HFF-Myc (cell line): ENCODE data around the gene TSC22D3.

ENCODE experiments used
- DNase-seq: peaks from one replicate; pipeline ENCODE4 v3.0.0-alpha.2; 2011; ENCODE audit warnings: low read depth; ENCODE audit errors: extremely low read depth
- H3K4me3 ChIP-seq: replicated peaks from 2 replicates; pipeline ENCODE4 v1.5.1; 2011; ENCODE audit warnings: low read depth, mild to moderate bottlenecking, control low read depth, low read length
- TF ChIP-seq, protein P1 (sequence below): IDR thresholded peaks from 2 replicates; pipeline ENCODE4 v1.5.1; 2012; ENCODE audit warnings: mild to moderate bottlenecking, low read depth, low read length, control low read depth; ENCODE audit errors: missing control alignments

The TSC22D3 gene

DNA sequence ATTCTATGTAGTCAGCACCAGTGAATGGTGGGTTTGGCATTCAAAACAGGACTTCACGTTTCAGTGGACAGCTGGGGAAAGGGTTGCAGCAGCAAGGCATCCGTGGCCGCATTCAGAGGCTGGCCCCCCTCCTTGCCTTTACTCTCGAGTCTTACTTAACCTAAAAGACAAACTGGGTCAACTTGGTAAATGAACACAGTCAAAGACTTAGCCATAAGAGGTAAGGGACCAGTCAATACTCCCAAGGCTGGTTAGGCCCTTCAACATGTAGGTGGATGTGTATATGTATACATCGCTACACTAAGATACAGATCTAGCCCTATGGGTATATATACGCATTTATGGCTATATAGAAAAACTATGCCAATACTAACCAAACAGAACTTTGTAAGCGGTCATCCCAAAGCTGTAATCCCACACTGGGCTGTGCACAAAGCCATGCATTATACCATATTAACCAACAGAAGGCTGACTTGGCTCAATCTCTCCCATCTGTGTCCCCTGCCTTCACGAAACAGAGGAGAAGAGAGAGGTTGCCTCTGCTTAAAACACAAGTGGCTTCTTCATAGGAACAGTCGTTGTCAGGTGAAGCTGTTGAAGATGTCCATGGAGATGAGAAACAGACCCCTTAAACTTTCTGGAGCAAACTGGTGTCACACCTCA, 61.9 kb downstream of the TSC22D3 start:
- no peak overlapping the region for H3K4me3 ChIP-seq
- DNase-seq, result no peak
- TF ChIP-seq, protein P1, sequence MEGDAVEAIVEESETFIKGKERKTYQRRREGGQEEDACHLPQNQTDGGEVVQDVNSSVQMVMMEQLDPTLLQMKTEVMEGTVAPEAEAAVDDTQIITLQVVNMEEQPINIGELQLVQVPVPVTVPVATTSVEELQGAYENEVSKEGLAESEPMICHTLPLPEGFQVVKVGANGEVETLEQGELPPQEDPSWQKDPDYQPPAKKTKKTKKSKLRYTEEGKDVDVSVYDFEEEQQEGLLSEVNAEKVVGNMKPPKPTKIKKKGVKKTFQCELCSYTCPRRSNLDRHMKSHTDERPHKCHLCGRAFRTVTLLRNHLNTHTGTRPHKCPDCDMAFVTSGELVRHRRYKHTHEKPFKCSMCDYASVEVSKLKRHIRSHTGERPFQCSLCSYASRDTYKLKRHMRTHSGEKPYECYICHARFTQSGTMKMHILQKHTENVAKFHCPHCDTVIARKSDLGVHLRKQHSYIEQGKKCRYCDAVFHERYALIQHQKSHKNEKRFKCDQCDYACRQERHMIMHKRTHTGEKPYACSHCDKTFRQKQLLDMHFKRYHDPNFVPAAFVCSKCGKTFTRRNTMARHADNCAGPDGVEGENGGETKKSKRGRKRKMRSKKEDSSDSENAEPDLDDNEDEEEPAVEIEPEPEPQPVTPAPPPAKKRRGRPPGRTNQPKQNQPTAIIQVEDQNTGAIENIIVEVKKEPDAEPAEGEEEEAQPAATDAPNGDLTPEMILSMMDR, result no peak

DNA sequence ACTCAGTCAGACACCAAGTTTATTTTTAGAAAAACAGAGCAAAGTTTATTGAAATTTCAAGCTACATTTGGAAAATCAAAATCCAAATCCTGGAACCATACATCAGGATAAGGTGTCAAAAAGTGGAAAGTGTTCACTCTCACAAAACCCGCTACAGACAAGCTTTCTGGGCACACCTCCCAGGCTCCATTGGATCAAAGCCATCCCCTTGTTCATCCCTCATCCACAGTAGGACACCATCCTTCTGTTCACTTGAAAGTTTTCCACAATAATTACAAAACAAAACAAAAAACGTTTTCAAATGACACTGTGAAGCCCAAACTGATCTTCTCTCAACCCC, 62.4 kb downstream of the TSC22D3 start:
- TF ChIP-seq, protein P1, result no peak
- no peak overlapping the region for H3K4me3 ChIP-seq
- no peak for DNase-seq

DNA sequence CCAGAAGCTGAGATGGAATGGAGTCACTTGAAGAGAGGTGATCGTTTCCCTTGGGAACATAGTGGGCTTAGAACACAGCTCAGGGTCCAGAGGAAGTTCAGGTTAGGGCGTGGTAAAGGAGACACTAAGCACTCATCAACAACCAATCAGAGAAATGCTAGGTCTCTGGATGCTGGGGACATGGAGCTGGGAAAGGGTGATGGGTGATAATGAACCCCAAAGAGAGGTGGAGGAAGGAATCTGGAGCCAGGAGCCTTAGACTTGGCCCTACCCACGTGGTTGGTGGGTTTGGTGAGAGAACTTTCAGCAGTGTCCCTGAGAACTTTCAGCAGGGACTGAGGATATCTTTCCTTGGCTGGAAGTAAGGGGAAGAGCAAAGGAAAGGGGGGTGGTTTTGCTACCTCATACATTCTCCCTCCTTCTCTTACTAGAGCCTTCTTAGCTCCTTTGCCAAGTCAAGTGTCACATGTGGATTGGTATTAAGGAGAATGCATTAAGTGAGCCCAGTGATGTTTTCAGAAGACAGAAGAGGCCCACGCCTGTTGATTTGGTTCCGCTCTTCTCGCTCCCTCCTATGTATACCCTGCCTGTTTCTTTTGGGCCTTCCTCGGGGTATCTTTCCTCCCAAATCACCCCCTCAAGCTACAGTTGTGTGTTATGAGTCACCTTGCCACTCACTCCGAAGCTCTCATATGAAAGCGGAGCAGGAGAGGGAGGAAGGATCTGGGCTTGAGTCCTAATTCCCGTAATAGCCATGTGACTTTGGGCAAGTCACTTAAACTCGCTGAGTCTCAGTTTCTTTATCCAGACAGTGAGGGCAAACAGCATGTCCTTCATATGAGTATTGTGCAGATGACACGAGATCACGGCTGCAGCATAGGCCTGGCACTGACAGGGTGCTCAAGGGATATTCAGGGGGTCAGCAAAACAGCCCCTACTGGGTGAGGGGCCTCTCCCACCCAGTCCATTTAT, 63.1 kb downstream of the TSC22D3 start:
- TF ChIP-seq, protein P1, result no peak
- DNase-seq, result no peak
- H3K4me3 ChIP-seq, result no peak overlapping the region

DNA sequence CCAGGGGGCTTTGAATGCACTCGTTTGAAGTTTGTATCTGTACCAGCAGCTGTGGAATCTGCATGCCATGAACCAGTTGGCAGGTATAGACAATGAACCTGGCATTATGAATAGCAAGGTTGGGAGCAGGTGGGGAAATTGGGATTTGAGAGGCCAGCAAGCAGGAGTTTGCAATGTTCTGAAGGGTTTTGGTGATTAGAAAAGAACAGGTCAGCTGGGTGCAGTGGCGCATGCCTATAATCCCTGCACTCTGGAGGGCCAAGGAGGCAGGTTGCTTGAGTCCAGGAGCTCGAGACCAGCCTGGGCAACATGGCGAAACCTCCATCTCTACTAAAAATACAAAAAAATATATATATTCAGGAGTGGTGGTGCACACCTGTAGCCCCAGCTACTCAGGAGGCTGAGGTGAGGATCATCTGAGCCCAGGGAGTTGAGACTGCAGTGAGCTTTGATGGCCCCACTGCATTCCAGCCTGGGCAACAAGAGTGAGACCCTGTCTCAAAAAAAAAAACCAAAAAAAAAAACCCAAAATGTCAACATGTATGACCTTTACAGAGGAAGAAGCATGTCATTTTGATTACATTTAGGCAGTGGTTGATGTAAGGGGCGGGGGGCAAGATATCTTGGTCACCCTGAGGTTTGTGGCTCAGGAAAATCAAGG, 63.9 kb downstream of the TSC22D3 start:
- no peak overlapping the region for H3K4me3 ChIP-seq
- no peak for DNase-seq
- TF ChIP-seq, protein P1, result no peak

DNA sequence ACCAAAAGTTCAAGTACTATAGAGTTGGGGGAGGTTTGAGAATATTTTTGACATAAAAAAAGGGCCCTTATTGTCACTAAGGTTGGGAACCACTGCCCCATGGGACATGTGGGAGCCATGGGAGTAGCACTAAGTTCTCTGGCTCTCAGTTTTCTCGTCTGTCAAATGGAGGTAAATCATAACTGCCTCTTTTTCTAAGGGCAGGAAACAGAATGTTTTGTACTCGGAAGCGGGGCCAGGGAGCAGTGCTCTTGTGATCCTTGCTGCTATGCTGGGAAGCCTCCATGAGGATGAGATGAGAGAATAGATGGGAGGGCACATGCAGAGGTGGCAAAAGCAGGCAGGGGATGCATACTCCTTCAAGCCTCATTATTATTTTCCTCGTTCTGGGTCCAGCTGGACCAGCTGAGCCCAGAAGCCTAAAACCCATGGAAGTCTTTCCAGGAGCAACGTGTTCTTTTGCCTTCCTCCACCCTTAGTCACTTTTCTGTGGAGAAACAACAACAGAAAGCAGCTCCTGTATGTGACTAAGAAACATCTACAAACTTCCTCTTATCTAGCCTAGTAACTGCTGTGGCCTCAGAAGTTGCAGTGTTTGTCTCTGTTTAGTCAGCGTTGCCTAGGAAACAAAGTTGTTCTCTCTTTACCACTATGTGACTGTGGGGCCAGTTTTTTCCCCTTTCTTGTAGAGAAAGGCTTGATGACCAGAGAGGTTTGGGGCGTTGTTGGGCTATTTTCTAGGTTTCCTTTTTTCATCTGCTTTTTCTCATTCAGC, 64.8 kb downstream of the TSC22D3 start:
- TF ChIP-seq, protein P1, result no peak
- DNase-seq, result peak; percentile 69
- no peak overlapping the region for H3K4me3 ChIP-seq

DNA sequence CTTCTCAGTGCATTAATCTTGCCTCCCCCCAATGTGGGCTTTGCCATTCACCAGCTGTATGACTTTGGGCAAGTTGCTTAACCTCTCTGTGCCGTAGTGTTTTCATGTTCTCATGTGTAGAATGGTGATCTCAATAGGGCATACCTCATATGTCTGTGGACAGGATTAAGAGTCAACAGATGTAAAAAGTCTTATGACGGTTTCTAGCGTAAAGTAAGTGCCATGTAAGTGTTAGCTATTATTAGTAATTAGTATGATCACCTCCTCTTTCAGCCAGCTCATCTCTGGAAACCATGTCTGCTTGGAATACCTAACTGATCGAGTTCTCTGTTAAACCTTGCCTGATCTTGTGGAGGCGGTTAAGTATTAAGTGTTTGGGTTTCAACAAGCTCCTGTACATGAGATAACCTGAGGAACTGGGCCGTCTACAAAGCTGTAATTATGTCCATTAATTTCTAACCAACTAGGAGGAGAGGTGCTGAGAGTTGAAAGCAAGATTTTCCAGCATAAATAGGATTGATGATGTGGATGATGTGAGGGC, 66.3 kb downstream of the TSC22D3 start:
- TF ChIP-seq, protein P1, result no peak
- no peak overlapping the region for H3K4me3 ChIP-seq
- no peak for DNase-seq
